HG03108 (cell line): ENCODE data around the gene GATD1.

Experiments used
- ATAC-seq: cut with Tn5 transposase; IDR thresholded peaks from one replicate; pipeline ENCODE4 v1.9.1; 2021; ENCODE audit warnings: moderate library complexity; ENCODE audit not compliant: unreplicated experiment

The GATD1 gene

DNA sequence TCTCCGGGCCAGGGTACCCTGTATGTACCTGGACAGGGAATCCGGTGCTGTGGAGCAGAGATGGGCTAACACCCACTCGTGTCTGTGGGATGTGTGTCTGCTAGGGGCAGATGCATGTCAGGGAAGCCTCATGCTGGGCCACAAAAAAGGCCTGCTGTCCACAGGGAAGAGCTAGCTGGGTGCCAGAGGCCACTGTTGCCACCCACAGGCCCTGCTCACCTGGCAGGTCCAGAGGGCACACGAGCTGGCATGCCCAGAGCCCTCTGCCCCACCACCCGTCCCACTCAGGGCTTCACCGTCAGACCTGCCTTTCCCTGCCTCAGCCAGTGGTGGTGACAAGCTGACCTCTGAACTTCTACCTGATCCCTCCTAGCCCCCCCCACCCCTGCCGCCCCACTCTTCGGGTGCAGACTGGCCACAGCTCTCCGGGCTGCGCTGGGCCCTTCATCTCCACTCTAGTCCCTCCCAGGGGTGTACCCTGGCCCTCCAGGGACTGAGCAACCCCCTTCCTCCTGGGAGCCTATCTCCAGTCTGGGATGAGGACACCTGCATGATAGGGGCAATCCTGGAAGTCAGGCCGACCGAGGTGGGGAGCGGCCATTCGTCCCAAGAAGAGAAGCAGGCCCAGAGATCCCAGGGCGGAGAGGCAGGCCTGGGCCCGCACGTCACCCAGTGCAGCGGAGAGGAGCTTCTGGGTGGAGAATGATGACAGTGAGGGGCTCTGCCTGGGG lies 19.4 kb upstream of the GATD1 start:
- no peak for ATAC-seq

DNA sequence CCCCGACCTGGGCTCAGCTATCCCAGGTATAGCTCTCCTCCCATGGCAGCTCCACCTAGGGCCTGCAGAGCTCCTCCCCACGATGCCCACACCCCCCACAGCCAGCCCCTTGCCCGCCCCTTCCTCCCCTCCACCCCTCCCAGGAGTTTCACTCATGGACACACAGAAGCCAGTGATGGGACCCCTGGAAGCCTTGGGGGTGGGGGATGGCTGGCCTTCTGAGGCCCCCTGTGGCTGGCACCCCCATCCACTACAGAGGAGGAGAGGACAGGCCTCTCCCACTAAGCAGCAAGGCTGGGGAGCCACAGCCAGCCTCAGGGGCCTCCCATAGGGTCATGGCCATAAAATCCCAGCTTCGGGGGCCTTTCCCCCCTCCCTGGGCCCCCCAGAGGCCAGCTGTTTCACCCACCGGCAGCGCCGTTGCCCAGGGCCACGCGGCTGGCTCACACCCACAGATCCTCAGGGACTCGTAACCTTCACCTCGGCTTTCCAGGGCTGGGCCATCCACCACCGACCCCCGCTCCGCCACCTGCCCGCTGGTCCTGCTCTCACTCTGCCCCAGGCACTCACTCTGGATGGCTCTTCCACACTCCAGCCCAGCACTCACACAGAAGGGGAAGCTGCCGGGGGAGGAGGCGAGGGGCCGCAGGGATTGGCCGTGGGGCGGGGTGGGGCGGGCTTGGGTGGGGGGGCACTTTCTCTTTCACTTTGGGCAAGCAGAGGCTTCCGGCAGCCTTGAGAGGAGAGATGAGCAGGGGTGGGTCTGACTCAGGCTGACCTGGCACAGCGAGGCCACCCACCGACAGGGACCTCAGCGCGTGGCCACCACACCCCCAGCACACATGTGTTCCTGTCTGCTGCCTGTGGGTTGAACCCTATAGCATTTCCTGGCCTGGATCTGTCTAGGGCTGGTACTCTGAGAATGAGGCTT lies 18.6 kb upstream of the GATD1 start:
- ATAC-seq, result no peak

DNA sequence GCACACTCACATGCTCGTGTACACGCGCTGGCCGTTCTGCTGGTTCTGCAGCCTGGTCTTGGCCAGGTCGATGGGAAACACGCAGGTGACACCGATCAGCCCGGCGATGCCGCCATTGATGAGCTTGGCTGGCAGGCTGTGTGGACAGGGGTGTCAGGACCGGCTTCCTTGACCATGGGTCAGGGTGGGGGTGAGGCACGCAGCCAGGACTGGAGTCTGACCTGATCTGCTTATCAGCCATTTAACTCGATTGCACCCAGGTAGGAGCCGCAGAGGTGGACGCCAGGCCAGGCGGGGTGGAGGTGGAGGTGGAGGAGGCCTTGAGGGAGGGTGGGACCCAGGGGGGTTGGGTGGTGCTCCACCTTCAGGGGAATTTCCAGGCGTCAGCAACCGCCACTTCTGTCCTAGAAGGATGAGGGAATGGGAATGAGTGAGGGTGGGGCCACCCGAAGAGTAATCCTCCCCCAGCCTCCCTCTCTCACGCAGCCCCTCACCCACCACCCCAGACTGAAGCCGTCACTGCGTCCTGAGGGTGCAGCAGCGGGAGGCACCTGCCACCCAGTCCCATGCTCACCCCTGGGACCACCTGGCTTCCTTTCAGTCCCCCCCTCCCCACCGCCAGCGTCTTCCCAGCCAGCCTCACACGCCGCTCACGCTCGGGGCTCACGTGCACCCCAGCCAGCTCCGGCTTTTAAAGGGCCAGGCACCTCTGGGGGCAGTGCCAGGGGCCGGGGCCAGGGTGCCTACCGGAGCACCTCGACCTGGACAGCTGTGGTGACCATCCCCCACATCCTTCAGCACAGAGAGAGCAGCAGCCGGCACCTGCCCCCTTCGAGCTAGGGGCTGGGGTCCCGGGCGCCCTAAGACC lies 17.7 kb upstream of the GATD1 start:
- ATAC-seq, result no peak

DNA sequence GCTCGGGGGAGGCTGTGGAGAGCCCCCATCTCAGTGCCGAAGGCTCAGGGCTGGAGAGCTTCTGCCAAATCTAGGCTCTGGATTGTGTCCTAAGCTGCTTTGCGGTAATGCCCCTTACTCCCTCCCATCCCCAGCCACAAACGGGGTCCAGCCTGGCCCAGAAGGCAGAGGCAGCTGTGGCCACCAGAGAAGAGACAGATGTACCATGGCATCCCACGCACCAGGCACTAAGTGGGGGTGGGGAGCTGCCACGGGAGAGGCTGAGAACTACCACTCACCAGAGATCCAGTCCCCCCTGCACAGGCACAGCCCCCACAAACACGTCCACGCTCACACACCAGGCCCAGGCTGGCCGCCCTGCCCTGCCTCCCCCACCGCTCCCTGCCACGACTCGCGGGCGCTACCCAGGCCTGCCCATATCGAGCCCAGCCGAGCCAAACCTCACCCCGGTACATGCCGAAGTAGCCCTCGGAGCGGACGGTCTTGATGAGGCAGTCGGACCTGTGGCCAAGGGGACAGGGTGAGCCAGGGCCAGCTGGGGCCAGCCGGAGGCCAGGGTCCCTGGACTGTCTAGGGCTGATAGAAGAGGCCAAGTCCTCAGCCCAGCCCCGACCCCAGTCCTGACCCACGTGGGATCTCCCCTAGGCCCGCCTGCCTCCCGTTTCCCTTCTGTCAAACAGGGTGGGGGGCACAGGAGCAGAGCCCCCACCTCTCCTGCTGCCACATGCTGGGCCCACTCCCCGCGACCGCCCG lies 16.9 kb upstream of the GATD1 start:
- no peak for ATAC-seq

GRCh38 chr11:793556-793955 lies 16.3 kb upstream of the GATD1 start:
- no peak for ATAC-seq

- no peak for ATAC-seq
These were observed 15.6 kb upstream of the GATD1 start for GRCh38 chr11:792873-793272.

DNA sequence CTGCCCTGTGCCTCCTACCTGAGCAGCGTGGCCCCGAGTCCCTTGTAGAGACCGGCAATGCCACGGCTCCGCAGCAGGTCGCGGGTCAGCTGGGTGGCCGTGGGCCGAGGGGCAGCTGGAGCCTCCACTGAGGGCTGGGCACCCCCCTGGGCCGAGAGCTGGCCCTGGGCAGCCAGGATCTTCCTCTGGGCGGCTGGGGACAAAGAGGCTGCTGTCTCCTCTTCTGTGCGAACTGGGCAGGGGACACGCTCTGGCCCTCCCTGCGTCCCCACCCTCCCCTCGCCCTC lies 15.2 kb upstream of the GATD1 start:
- ATAC-seq, result no peak

GRCh38 chr11:791658-792534 lies 14.6 kb upstream of the GATD1 start:
- no peak for ATAC-seq

DNA sequence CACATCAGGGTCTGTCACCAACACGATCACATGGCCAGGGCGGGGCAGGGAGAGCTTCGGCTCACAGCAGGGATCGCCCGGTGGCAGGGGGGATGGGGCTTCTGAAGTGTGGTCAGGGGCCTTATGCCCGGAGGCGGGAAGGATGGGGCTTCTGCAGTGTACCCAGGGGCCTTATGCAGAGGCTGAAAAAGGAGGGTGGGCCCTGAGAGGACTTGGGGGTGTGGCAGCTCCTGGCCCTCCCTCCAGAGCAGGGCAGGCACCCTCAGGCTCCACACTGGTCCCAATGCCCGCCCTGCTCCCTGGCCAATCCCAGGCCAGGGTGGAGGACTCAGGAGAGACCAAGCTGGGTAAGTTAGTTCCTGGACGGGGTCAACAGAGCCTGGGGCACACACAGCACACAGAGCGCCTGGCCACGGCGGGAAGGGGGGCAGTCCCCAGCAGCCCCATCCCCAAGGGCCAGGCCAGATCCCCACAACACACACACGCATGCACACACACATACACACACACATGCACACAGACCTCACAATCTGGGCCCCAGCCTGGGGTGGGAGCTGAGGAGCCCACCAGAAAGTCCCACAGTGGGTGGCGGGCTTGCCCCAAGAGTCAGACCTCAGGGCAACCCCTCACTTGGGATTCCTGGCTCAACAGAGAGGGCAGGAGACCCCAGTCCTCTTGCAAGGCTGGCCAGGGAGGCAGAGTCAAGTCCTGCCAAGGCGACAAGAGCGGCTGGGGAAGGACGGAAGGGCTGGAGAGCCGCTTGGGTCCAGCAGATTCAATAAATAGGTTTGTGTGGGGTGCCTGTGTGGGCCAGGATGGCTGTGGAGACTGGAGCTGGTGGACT lies 13.7 kb upstream of the GATD1 start:
- ATAC-seq, result no peak

DNA sequence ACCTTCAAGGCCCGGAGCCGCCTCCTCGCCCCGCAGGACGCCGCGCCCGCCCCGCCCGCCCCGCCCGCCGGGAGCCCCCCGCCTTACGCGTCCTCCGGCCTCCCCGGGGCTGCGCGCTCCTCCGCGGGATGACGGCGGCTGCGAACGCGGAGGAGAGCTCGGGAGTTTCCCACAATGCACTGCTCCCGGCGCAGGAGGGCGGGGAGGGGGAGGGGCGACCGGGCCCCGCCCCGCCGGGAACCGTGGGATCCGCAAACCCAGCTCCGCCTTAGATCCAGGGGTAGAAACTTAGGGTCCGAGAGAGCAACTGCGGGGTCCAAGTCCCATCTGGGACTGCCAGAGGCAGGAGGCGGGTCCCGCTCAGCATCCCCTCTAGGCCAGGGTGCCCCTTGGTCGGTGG lies 12.7 kb upstream of the GATD1 start, which contains the start of gene CEND1:
CEND1 (minus strand) TSS at position 148 of the 400 bp plus-strand sequence. CDS start 1,514 bp downstream, outside the sequence.
- ATAC-seq, result no peak

- ATAC-seq, result no peak
These were observed 12.0 kb upstream of the GATD1 start for GRCh38 chr11:788953-789940.

GRCh38 chr11:788009-788640 lies 10.8 kb upstream of the GATD1 start:
- ATAC-seq, result no peak

DNA sequence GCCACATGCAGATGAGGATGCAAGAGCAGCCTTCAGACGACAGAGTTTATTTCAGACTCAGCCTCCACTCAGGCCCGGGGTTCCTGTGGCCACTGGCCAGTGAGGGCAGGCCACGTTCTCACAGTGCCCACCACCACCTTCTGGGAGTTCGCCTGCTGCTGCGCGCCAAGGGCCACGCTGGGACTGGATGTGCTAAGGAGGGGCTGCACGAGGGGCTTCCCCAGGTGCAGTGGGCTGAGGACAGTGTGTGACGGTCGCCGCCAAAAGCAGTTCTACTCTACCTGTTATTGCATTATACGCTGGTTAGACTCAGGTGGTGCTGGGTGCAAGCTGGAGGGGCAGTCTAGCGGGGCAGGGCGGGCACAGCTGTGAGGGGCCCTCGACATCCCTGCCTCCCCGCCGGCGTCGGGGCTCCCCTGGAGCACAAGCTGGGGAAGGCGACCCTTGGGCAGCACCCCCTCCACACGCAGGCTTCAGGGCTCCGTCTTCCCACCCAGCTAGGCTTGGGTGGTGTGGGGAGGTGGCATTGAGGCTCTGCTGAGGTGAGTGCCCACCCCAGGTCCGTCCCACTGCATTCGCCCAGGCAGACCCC lies 9.9 kb upstream of the GATD1 start:
- ATAC-seq, result no peak

GRCh38 chr11:786235-787083 lies 9.2 kb upstream of the GATD1 start:
- ATAC-seq, result no peak

- ATAC-seq, result no peak
These were observed 6.3 kb upstream of the GATD1 start for GRCh38 chr11:783581-784015.
